Neural cell (in vitro differentiated cells): Measurements from ENCODE around the gene GRAMD1B. TPM values are rescaled to one million over a fixed set of nuclear protein-coding genes. Genes with fewer than 3 reads are reported as not detected.

Experiments used
- H2AFZ ChIP-seq: fragments of 200-600, 300-800 bp; sonication (generic), shearing (Covaris generic); 2 replicates; pipeline ENCODE4 v1.6.0; 2014; ENCODE audit warnings: low read depth, mild to moderate bottlenecking, antibody characterized with exemption, low read length, moderate library complexity
- H3F3A ChIP-seq: fragments of 200-600 bp; shearing (Covaris generic); 2 replicates; pipeline ENCODE4 v1.6.1; 2016; ENCODE audit warnings: mild to moderate bottlenecking, moderate library complexity, mixed read lengths, antibody characterized with exemption, low read length; ENCODE audit not compliant: insufficient read depth, poor library complexity, severe bottlenecking
- H3K27ac ChIP-seq: fragments of 200-600, 300-800 bp; sonication (generic), shearing (Covaris generic); 2 replicates; pipeline ENCODE4 v1.5.1; 2014; ENCODE audit warnings: mild to moderate bottlenecking, low read length, moderate library complexity
- H3K27me3 ChIP-seq: fragments of 300-800, 200-600 bp; sonication (generic), shearing (Covaris generic); 2 replicates; pipeline ENCODE4 v1.6.0; 2014; ENCODE audit warnings: mild to moderate bottlenecking, low read depth, low read length, moderate library complexity; ENCODE audit not compliant: insufficient read depth
- H3K36me3 ChIP-seq: fragments of 300-800, 200-600 bp; sonication (generic), shearing (Covaris generic); 2 replicates; pipeline ENCODE4 v1.5.1; 2014; ENCODE audit warnings: mild to moderate bottlenecking, antibody characterized with exemption, low read length, moderate library complexity; ENCODE audit not compliant: insufficient read depth
- H3K4me2 ChIP-seq: fragments of 300-800, 200-600 bp; sonication (generic), shearing (Covaris generic); 2 replicates; pipeline ENCODE4 v1.6.0; 2014; ENCODE audit warnings: mild to moderate bottlenecking, low read length
- H3K4me3 ChIP-seq: fragments of 300-800, 200-600 bp; sonication (generic), shearing (Covaris generic); 2 replicates; pipeline ENCODE4 v1.5.1; 2014; ENCODE audit warnings: mild to moderate bottlenecking, low read length, moderate library complexity
- H3K79me2 ChIP-seq: fragments of 200-600 bp; shearing (Covaris generic); replicated peaks from 2 replicates; pipeline ENCODE4 v1.6.0; 2014; ENCODE audit warnings: mild to moderate bottlenecking, low read length, moderate library complexity; ENCODE audit not compliant: insufficient read depth
- H3K9ac ChIP-seq: fragments of 300-800, 200-600 bp; sonication (generic), shearing (Covaris generic); 2 replicates; pipeline ENCODE4 v1.6.1; 2016; ENCODE audit warnings: mild to moderate bottlenecking, low read length, mixed read lengths
- H3K9me2 ChIP-seq: fragments of 200-600 bp; shearing (Covaris generic); 2 replicates; pipeline ENCODE4 v1.6.1; 2016; ENCODE audit warnings: mild to moderate bottlenecking, low read length, mixed read lengths; ENCODE audit not compliant: insufficient read depth
- H3K9me3 ChIP-seq: fragments of 200-600, 300-800 bp; sonication (generic), shearing (Covaris generic); 2 replicates; pipeline ENCODE4 v1.6.1; 2016; ENCODE audit warnings: mild to moderate bottlenecking, mixed run types, low read length, moderate library complexity, mixed read lengths
- H4K20me1 ChIP-seq: fragments of 200-600 bp; shearing (Covaris generic); 2 replicates; pipeline ENCODE4 v1.6.1; 2016; ENCODE audit warnings: mild to moderate bottlenecking, mixed run types; ENCODE audit not compliant: insufficient read depth
- CTCF ChIP-seq: fragments of 450-650 bp; IDR thresholded peaks from 2 replicates; pipeline ENCODE4 v1.5.1; 2014; ENCODE audit warnings: antibody characterized with exemption, mild to moderate bottlenecking, moderate library complexity; ENCODE audit not compliant: poor library complexity, severe bottlenecking
- EP300 ChIP-seq: fragments of 450-650 bp; conservative IDR thresholded peaks from 2 replicates; pipeline ENCODE4 v1.6.1; 2014; ENCODE audit warnings: antibody characterized with exemption, mild to moderate bottlenecking, moderate library complexity; ENCODE audit not compliant: poor library complexity, severe bottlenecking
- EZH2 ChIP-seq: fragments of 200-600, 300-800 bp; shearing (Covaris generic), sonication (generic); IDR thresholded peaks from 2 replicates; pipeline ENCODE4 v1.6.1; 2014; ENCODE audit warnings: antibody characterized with exemption, low read length, borderline replicate concordance, mild to moderate bottlenecking; ENCODE audit not compliant: insufficient read depth, poor library complexity, severe bottlenecking
- POLR2AphosphoS5 ChIP-seq: IDR thresholded peaks from 2 replicates; pipeline ENCODE4 v1.6.1; 2012
- RAD21 ChIP-seq: fragments of 450-650 bp; conservative IDR thresholded peaks from 2 replicates; pipeline ENCODE4 v1.6.1; 2014; ENCODE audit warnings: antibody characterized with exemption, mild to moderate bottlenecking, moderate library complexity
- SMC3 ChIP-seq: fragments of 450-650 bp; conservative IDR thresholded peaks from 2 replicates; pipeline ENCODE4 v1.6.1; 2014; ENCODE audit warnings: antibody characterized with exemption, mild to moderate bottlenecking, moderate library complexity; ENCODE audit not compliant: poor library complexity
- TAF1 ChIP-seq: IDR thresholded peaks from 2 replicates; pipeline ENCODE4 v1.6.1; 2012; ENCODE audit warnings: low read depth
- polyA plus RNA-seq: library from polyadenylated mRNA; depleted of rRNA; stranded (reverse); fragments of >200 nt; gene quantifications from 2 replicates; pipeline ENCODE4 v1.2.3, GENCODE V29; 2014
- TF ChIP-seq, protein P1 (sequence below): IDR thresholded peaks from 2 replicates; pipeline ENCODE4 v1.6.1; 2012; ENCODE audit warnings: borderline replicate concordance

The GRAMD1B gene
- polyA plus RNA-seq, 1 donor from 2014 or later: 1.5 TPM

DNA sequence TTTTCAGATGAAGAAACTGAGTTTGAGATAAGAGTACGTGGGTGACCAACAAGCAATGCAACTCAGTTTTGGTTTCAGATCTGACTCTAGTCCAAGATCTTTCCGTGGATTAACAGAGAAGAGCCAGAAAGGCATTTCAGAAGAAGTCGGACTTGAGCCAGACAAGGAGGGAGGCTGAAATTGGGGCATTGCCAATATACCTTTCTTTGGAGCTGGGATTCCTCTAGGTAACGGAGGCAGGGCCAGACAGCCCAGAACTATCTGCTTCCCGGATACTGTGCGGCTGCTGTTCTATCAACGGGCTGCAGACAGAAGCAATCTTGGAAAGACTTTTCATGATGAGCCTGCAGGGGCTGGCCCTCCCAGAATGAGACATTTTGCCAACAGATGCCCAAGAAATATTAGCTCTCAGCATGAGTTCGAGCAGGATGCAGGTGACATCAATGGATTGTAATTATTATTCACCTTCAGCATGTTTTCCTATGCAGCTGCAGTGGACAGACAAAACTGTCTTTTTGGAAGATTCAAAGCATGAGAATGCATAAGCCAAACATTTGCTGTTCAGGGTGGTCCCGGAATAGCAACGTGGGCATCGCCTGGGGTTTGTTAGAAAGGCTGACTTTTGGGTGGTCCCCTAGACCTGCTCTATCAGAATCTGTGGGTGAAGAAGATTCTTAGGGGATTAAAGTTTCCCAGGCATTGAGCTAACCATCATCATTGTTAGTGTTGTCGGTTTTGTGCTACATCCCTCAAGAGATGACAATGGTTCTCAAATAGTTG is 128.7 kb downstream of the GRAMD1B start:
- H3K79me2 ChIP-seq: no peaks in the 10 kb centered on the region
- no peak overlapping the region for H3K9ac ChIP-seq
- no peaks in the 10 kb centered on the region for H3K9me3 ChIP-seq
- no peaks in the 10 kb centered on the region for H3K9me2 ChIP-seq
- H3F3A ChIP-seq: no peaks in the 10 kb centered on the region
- H3K27ac ChIP-seq: no peak overlapping the region
- TF ChIP-seq POLR2AphosphoS5 (no peak), RAD21 (no peak), EP300 (no peak), EZH2 (no peak), TAF1 (no peak)
- no peak overlapping the region for H3K4me3 ChIP-seq
- H4K20me1 ChIP-seq: no peaks in the 10 kb centered on the region
- no peaks in the 10 kb centered on the region for H3K27me3 ChIP-seq
- H3K36me3 ChIP-seq: no peaks in the 10 kb centered on the region
- H3K4me2 ChIP-seq: no peak overlapping the region
- no peak overlapping the region for H2AFZ ChIP-seq

GRCh38 chr11:123559523-123559955 is 129.5 kb downstream of the GRAMD1B start:
- H3K9ac ChIP-seq: no peak overlapping the region
- no peak overlapping the region for H3K27ac ChIP-seq
- H3K4me2 ChIP-seq: no peak overlapping the region

GRCh38 chr11:123560006-123560405 is 129.9 kb downstream of the GRAMD1B start:
- no peaks in the 10 kb centered on the region for H3K9me2 ChIP-seq
- H3K9ac ChIP-seq: peak overlapping the region; percentile 32
- no peaks in the 10 kb centered on the region for H4K20me1 ChIP-seq
- no peaks in the 10 kb centered on the region for H3F3A ChIP-seq
- no peaks in the 10 kb centered on the region for H3K79me2 ChIP-seq
- H3K4me2 ChIP-seq: no peak overlapping the region
- H3K36me3 ChIP-seq: no peaks in the 10 kb centered on the region
- no peak overlapping the region for H3K4me3 ChIP-seq
- no peak overlapping the region for H2AFZ ChIP-seq
- peak overlapping the region; percentile 35 for H3K27ac ChIP-seq
- H3K27me3 ChIP-seq: no peaks in the 10 kb centered on the region
- TF ChIP-seq, protein P1, sequence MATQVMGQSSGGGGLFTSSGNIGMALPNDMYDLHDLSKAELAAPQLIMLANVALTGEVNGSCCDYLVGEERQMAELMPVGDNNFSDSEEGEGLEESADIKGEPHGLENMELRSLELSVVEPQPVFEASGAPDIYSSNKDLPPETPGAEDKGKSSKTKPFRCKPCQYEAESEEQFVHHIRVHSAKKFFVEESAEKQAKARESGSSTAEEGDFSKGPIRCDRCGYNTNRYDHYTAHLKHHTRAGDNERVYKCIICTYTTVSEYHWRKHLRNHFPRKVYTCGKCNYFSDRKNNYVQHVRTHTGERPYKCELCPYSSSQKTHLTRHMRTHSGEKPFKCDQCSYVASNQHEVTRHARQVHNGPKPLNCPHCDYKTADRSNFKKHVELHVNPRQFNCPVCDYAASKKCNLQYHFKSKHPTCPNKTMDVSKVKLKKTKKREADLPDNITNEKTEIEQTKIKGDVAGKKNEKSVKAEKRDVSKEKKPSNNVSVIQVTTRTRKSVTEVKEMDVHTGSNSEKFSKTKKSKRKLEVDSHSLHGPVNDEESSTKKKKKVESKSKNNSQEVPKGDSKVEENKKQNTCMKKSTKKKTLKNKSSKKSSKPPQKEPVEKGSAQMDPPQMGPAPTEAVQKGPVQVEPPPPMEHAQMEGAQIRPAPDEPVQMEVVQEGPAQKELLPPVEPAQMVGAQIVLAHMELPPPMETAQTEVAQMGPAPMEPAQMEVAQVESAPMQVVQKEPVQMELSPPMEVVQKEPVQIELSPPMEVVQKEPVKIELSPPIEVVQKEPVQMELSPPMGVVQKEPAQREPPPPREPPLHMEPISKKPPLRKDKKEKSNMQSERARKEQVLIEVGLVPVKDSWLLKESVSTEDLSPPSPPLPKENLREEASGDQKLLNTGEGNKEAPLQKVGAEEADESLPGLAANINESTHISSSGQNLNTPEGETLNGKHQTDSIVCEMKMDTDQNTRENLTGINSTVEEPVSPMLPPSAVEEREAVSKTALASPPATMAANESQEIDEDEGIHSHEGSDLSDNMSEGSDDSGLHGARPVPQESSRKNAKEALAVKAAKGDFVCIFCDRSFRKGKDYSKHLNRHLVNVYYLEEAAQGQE: no peak
- TF ChIP-seq TAF1 (no peak), SMC3 (no peak), EZH2 (no peak), POLR2AphosphoS5 (peak; percentile 56)
- no peaks in the 10 kb centered on the region for H3K9me3 ChIP-seq

More at GRCh38 chr11:123559523-123559955, 129.5 kb downstream of the GRAMD1B start:
- Histone ChIP-seq H3K9me3 (no peaks in the 10 kb centered on the region), H3K27me3 (no peaks in the 10 kb centered on the region), H2AFZ (no peak overlapping the region), H3K9me2 (no peaks in the 10 kb centered on the region), H3K4me3 (no peak overlapping the region), H3K36me3 (no peaks in the 10 kb centered on the region), H3F3A (no peaks in the 10 kb centered on the region), H4K20me1 (no peaks in the 10 kb centered on the region), H3K79me2 (no peaks in the 10 kb centered on the region)
- TF ChIP-seq EP300: no peak
- peak; percentile 14 for TF ChIP-seq CTCF
